Measurements from ENCODE around the gene DLG2. TPM values are rescaled to one million over a fixed set of nuclear protein-coding genes. Genes with fewer than 3 reads are reported as not detected.

Gene DLG2
- total and polyA plus RNA-seq, 9 of the 15 experiments (the other 6 are each of a cell fraction or from before 2014, with no cell fraction given): 0.52 to 1.6 (median 0.95) TPM

DNA sequence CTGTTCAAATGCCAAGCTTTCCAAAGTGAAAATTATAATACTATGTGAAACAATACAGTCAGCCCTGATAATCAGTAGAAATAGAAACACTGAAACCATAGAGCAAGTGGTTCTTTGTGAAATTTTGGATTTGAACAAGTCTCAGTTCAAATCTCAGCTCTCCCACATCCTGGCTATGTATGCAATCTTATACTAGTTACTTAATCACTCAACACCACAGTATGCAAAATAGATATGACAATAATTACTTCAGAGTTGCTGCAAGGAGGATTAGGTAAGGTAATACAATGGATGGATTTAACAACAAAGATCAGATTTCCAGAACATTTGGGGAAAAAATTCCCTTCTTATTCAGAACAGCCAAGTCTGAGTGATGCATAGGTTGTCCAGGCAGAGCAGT, 1489.2 kb downstream of the DLG2 start:
- no peaks in the 10 kb centered on the region for H3K27me3 ChIP-seq (ENCODE audit: control insufficient read depth in 2 of 2, insufficient read depth in 2 of 2, low read length in 2 of 2)
- intact Hi-C loops (cut with micrococcal nuclease) (no loop called here), in situ Hi-C loops (cut with MboI) (no loop called here)
- no peak for ATAC-seq
- no peak overlapping the region for H2AFZ ChIP-seq (ENCODE audit: low read depth, low read length)
- no peaks in the 10 kb centered on the region for H3K79me2 ChIP-seq (ENCODE audit: control insufficient read depth, insufficient read depth, low read length)
- no peak overlapping the region for H3K4me3 ChIP-seq
- no peak for FAIRE-seq
- no peaks in the 10 kb centered on the region for H3K9me1 ChIP-seq (ENCODE audit: control insufficient read depth, insufficient read depth, low read length)
- DNase-seq (ENCODE audit: extremely low read depth in 1 of 4, low spot score in 3 of 4): no peak
- H3K9ac ChIP-seq (ENCODE audit: insufficient read depth in 1 of 2, low read depth in 2 of 2, low read length in 2 of 2): no peak overlapping the region
- H4K20me1 ChIP-seq (replicated peaks; ENCODE audit: control insufficient read depth, insufficient read depth, low read length): no peaks in the 10 kb centered on the region
- H3K27ac ChIP-seq (ENCODE audit: extremely low read depth, low read depth, low read length): no peak overlapping the region
- BruUV-seq (replicated peaks): no TSS peak
- H3K9me3 ChIP-seq (replicated peaks; ENCODE audit: control insufficient read depth, insufficient read depth, low read depth, low read length): peaks cover 2% of the 10 kb centered on the region
- no peak for TF ChIP-seq SAFB2 (IDR thresholded peaks at IDR 0.05; ENCODE audit: borderline replicate concordance, low read depth, low read length, severe bottlenecking)
- no peak for TF ChIP-seq ETV6 (IDR thresholded peaks at IDR 0.05; ENCODE audit: borderline replicate concordance in 1 of 2, low read depth in 2 of 2, low read length in 1 of 2)
- no peak for TF ChIP-seq ETV6 (CRISPR knock-in tag; IDR thresholded peaks at IDR 0.05; ENCODE audit: borderline replicate concordance)
- no peak for TF ChIP-seq CCNT2 (IDR thresholded peaks at IDR 0.05; ENCODE audit: borderline replicate concordance, extremely low read depth, insufficient read length, low read depth, low read length)
- TF ChIP-seq, protein P1, sequence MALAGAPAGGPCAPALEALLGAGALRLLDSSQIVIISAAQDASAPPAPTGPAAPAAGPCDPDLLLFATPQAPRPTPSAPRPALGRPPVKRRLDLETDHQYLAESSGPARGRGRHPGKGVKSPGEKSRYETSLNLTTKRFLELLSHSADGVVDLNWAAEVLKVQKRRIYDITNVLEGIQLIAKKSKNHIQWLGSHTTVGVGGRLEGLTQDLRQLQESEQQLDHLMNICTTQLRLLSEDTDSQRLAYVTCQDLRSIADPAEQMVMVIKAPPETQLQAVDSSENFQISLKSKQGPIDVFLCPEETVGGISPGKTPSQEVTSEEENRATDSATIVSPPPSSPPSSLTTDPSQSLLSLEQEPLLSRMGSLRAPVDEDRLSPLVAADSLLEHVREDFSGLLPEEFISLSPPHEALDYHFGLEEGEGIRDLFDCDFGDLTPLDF (CRISPR knock-in tag; IDR thresholded peaks at IDR 0.05): no peak
- TF ChIP-seq JUN (IDR thresholded peaks at IDR 0.05; ENCODE audit: borderline replicate concordance, low read depth, low read length): no peak
- no peak for TF ChIP-seq JUN (CRISPR knock-in tag; IDR thresholded peaks at IDR 0.05; ENCODE audit: borderline replicate concordance)
- no peak for TF ChIP-seq ZNF311 (CRISPR knock-in tag; IDR thresholded peaks at IDR 0.05)
- TF ChIP-seq KLF13 (tag; IDR thresholded peaks at IDR 0.05; ENCODE audit: borderline replicate concordance, low read depth): no peak
- TF ChIP-seq CBFA2T3 (IDR thresholded peaks at IDR 0.05): no peak
- TF ChIP-seq FOSL1 (tag; conservative IDR thresholded peaks at IDR 0.05): no peak
- no peak for TF ChIP-seq ESRRA (IDR thresholded peaks at IDR 0.05; ENCODE audit: borderline replicate concordance, low read depth)
- no peak for TF ChIP-seq ZNF316 (IDR thresholded peaks at IDR 0.05)
- TF ChIP-seq POLR3A (IDR thresholded peaks at IDR 0.05; ENCODE audit: borderline replicate concordance, extremely low read depth, insufficient read depth, insufficient read length): no peak
- TF ChIP-seq U2AF2 (optimal IDR thresholded peaks at IDR 0.05; ENCODE audit: low read depth, low read length): no peak
- no peak for TF ChIP-seq CBX8 (IDR thresholded peaks at IDR 0.05; ENCODE audit: borderline replicate concordance, extremely low read depth, low read depth, low read length, poor library complexity, severe bottlenecking)
- no peak for TF ChIP-seq NFATC3 (IDR thresholded peaks at IDR 0.05)
- no peak for TF ChIP-seq ZNF77 (CRISPR knock-in tag; IDR thresholded peaks at IDR 0.05)
- no peak for TF ChIP-seq FOXK2 (conservative IDR thresholded peaks at IDR 0.05 in 1 of 2, IDR thresholded peaks at IDR 0.05 in 1 of 2; ENCODE audit: low read depth in 2 of 2)
- no peaks in the 10 kb centered on the region for H3K4me1 ChIP-seq (replicated peaks in 1 of 2; ENCODE audit: control insufficient read depth in 2 of 2, insufficient read depth in 2 of 2, low read length in 2 of 2)
- H3K36me3 ChIP-seq (ENCODE audit: control insufficient read depth, insufficient read depth, low read length): no peaks in the 10 kb centered on the region
- no peak overlapping the region for H3K4me2 ChIP-seq (ENCODE audit: insufficient read depth, low read length)
- CTCF ChIA-PET (ENCODE audit: low intra/inter-chr PET ratio): no interaction called here
- POLR2A ChIA-PET: no interaction called here

All from K562 (cell line).